PFSK-1 (cell line): ENCODE data around the gene MLYCD.

Source experiments
- FOXP2 ChIP-seq: optimal IDR thresholded peaks from 2 replicates; pipeline ENCODE3; 2011; ENCODE audit warnings: borderline replicate concordance, control low read depth, inconsistent platforms; ENCODE audit not compliant: insufficient read depth; ENCODE audit errors: extremely low read length, extremely low read depth
- POLR2AphosphoS5 ChIP-seq: IDR thresholded peaks from 2 replicates; pipeline ENCODE4 v1.6.1; 2012; ENCODE audit warnings: low read depth, mild to moderate bottlenecking, control low read depth, low read length, moderate library complexity
- SIN3A ChIP-seq: IDR thresholded peaks from 2 replicates; pipeline ENCODE4 v1.6.1; 2012; ENCODE audit warnings: mild to moderate bottlenecking, low read length, moderate library complexity, borderline replicate concordance; ENCODE audit not compliant: insufficient read depth
- TAF1 ChIP-seq: IDR thresholded peaks from 2 replicates; pipeline ENCODE4 v1.6.1; 2012; ENCODE audit warnings: low read length, control low read depth, borderline replicate concordance; ENCODE audit not compliant: insufficient read depth
- TF ChIP-seq, protein P1 (sequence below), 2 experiments: IDR thresholded peaks; 2 replicates each; pipeline versions ENCODE4 v1.6.1 to v1.8.0; 2011 to 2012; ENCODE audit warnings: low read depth in 2 of 2, low read length in 2 of 2, control low read depth in 1 of 2, inconsistent platforms in 1 of 2, mild to moderate bottlenecking in 1 of 2, moderate library complexity in 1 of 2; ENCODE audit not compliant: insufficient read depth in 1 of 2

Gene MLYCD

DNA sequence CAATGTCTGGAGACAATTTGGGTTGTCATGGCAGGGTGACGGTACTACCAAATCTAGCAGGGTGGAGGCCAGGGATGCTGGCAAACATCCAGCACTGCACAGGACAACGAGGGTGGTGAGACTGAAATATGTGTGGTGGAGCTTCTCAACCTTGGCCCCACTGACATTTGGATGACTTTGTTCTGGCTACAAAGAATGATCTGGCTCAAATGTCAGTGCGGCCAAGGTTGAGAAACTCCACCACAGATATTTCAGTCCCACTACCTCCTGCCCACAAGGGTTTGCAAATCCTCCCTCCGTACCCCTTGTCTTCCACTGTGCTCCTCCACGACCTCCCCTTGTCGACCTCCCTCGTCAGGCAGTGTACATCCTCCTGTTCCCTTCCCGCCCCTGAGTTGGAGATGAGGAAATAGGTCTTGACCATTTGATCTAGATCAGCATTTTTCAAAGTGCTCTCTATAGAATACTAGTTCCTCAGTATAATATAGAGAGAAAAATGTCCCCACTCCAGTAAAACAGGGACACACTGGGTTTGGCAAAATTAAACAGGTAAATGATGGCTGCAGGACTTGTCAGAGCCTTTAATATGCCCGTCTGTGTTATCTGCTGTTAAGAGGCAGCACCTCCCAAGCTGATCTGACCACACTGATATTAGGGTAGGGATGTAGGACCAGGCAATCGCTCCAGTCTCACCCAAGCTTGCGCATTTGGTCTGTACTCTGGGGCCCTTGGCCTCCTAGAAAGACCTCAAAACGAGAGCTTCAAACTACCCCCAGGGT lies 60.9 kb downstream of the MLYCD start:
- TF ChIP-seq, protein P1, sequence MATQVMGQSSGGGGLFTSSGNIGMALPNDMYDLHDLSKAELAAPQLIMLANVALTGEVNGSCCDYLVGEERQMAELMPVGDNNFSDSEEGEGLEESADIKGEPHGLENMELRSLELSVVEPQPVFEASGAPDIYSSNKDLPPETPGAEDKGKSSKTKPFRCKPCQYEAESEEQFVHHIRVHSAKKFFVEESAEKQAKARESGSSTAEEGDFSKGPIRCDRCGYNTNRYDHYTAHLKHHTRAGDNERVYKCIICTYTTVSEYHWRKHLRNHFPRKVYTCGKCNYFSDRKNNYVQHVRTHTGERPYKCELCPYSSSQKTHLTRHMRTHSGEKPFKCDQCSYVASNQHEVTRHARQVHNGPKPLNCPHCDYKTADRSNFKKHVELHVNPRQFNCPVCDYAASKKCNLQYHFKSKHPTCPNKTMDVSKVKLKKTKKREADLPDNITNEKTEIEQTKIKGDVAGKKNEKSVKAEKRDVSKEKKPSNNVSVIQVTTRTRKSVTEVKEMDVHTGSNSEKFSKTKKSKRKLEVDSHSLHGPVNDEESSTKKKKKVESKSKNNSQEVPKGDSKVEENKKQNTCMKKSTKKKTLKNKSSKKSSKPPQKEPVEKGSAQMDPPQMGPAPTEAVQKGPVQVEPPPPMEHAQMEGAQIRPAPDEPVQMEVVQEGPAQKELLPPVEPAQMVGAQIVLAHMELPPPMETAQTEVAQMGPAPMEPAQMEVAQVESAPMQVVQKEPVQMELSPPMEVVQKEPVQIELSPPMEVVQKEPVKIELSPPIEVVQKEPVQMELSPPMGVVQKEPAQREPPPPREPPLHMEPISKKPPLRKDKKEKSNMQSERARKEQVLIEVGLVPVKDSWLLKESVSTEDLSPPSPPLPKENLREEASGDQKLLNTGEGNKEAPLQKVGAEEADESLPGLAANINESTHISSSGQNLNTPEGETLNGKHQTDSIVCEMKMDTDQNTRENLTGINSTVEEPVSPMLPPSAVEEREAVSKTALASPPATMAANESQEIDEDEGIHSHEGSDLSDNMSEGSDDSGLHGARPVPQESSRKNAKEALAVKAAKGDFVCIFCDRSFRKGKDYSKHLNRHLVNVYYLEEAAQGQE (IDR thresholded peaks at IDR 0.05; ENCODE audit: insufficient read depth in 1 of 2, low read depth in 2 of 2, low read length in 2 of 2), result no peak
- no peak for TF ChIP-seq POLR2AphosphoS5
- TF ChIP-seq SIN3A, result no peak

DNA sequence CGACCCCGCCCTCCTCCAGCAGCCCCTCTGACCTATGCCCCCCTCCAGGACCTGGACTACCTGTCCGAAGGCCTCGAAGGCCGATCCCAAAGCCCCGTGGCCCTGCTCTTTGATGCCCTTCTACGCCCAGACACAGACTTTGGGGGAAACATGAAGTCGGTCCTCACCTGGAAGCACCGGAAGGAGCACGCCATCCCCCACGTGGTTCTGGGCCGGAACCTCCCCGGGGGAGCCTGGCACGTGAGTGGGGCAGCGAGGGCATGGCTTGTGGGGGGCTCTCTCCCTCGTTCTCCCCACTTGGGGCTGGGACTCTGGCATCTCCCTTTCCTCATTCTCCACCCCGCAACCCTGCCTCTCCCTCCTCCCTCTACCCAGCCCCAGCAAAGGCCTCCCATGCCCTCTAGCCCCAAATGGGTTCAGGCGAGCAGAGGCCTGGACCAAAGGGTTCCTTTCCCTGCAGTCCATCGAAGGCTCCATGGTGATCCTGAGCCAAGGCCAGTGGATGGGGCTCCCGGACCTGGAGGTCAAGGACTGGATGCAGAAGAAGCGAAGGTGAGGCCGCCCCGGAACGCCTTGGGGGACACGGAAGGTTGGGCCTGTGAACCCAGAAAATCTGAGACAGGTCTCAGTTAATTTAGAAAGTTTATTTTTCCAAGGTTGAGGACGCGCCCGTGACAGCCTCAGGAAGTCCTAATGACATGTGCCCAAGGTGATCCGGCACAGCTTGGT lies 61.8 kb downstream of the MLYCD start:
- TF ChIP-seq TAF1 (no peak), SIN3A (no peak), POLR2AphosphoS5 (no peak), FOXP2 (no peak)
- TF ChIP-seq, protein P1 (IDR thresholded peaks at IDR 0.05; ENCODE audit: insufficient read depth in 1 of 2, low read depth in 2 of 2, low read length in 2 of 2), result no peak

DNA sequence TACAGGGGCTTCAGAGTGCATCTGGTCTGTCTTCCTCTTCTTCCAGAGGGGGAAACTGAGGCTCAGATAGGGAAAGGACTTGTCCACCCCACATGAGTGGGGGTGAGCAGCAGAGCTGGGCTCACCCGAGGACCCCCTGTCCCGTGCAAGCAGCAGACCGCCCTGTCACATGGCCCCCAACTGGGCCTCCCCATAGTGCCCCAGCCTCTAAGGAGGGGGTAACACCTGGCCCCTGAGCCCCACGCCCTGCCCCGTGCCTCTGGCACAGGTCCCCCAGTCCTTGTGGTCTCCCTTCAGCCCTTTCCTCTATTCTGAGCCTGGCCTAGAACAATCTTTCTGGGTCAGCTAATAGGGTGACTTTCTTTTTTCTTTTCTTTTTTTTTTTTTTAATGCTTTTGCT lies 62.7 kb downstream of the MLYCD start:
- TF ChIP-seq SIN3A (no peak), TAF1 (no peak), FOXP2 (no peak), POLR2AphosphoS5 (no peak)
- TF ChIP-seq, protein P1 (IDR thresholded peaks at IDR 0.05; ENCODE audit: insufficient read depth in 1 of 2, low read depth in 2 of 2, low read length in 2 of 2), result no peak

DNA sequence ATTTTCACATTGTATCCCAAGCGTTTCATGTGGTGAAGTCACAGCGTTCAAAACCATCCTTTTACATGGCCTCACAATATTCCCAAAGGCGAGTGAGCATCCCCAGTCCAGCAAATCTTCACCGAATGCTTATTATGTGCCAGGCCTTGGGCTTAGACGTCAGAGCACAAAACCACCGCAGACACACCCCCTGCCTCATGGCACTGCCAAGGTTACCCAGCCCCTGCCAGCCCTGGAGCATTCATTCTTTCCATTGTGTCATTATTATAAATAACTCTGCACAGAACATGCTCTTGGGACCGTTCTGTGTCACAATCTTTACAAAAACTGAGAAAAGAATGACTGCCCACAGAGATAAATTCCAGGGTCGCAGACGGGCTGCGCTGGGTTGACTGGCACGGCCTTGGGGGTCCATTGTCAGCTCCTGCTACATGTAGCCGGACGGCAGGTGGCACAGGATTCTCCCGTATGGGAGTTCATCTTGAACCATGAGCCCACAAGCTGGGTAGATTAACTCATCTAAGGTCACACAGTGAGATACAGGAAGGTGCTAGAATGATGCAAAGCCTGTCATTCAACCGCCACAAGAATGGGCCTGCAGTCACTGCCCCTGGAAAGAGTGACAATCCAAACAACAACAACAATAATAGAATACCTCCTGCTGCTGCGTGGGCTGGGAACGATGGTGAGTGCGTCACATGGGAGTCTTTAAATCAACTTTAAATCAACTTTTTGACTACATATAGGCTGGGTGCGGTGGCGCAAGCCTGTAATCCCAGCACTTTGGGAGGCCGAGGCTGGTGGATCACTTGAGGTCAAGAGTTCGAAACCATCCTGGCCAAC lies 64.6 kb downstream of the MLYCD start:
- TF ChIP-seq, protein P1 (IDR thresholded peaks at IDR 0.05; ENCODE audit: insufficient read depth in 1 of 2, low read depth in 2 of 2, low read length in 2 of 2), result no peak
- TF ChIP-seq TAF1 (no peak), FOXP2 (no peak), SIN3A (no peak), POLR2AphosphoS5 (no peak)
